HUES6 (cell line): ENCODE results near the gene MPIG6B.

Experiments
- H3K27ac ChIP-seq: 2 replicates; pipeline ENCODE4 v1.7.0; 2013; ENCODE audit warnings: low read depth, mild to moderate bottlenecking, low read length, inconsistent platforms
- H3K27me3 ChIP-seq: 2 replicates; pipeline ENCODE4 v1.6.1; 2013; ENCODE audit warnings: low read length; ENCODE audit not compliant: control insufficient read depth, insufficient read depth
- H3K36me3 ChIP-seq: 2 replicates; pipeline ENCODE4 v1.6.1; 2013; ENCODE audit warnings: low read length; ENCODE audit not compliant: control insufficient read depth, insufficient read depth
- H3K4me1 ChIP-seq: 2 replicates; pipeline ENCODE4 v1.6.1; 2013; ENCODE audit warnings: low read length; ENCODE audit not compliant: control insufficient read depth, insufficient read depth
- H3K4me3 ChIP-seq: 2 replicates; pipeline ENCODE4 v1.5.1; 2013; ENCODE audit warnings: low read depth, low read length
- H3K9ac ChIP-seq: one replicate; pipeline ENCODE4 v1.6.1; 2013; ENCODE audit warnings: mild to moderate bottlenecking, low read length
- H3K9me3 ChIP-seq: 2 replicates; pipeline ENCODE4 v1.6.1; 2013; ENCODE audit warnings: low read depth, low read length; ENCODE audit not compliant: control insufficient read depth, insufficient read depth

Gene MPIG6B

GRCh38 chr6:31723245-31723979 lies at the start of gene MPIG6B:
TSS of gene MPIG6B (plus strand) at chr6:31723373. CDS start at chr6:31723384, 11 bp downstream.
- Histone ChIP-seq H3K4me1 (peaks cover 10% of the 10 kb centered on the region), H3K36me3 (peaks cover 27% of the 10 kb centered on the region), H3K27me3 (no peaks in the 10 kb centered on the region), H3K9ac (no peak within 1 kb of the TSS), H3K27ac (no peak within 1 kb of the TSS), H3K4me3 (no peak within 1 kb of the TSS), H3K9me3 (no peaks in the 10 kb centered on the region)

GRCh38 chr6:31676322-31676903 lies 46.8 kb upstream of the MPIG6B start:
- H3K9ac ChIP-seq: no peak overlapping the region
- peaks cover 7% of the 10 kb centered on the region for H3K27me3 ChIP-seq
- no peak overlapping the region for H3K27ac ChIP-seq
- no peaks in the 10 kb centered on the region for H3K9me3 ChIP-seq
- peaks cover 21% of the 10 kb centered on the region for H3K36me3 ChIP-seq
- peaks cover 2% of the 10 kb centered on the region; the same call in 1 of the 2 replicates for H3K4me1 ChIP-seq
- no peak overlapping the region for H3K4me3 ChIP-seq

GRCh38 chr6:31676904-31677303 lies 46.3 kb upstream of the MPIG6B start:
- Histone ChIP-seq H3K36me3 (peaks cover 16% of the 10 kb centered on the region), H3K27ac (no peak overlapping the region), H3K4me1 (peaks cover 2% of the 10 kb centered on the region; the same call in 1 of the 2 replicates), H3K27me3 (peaks cover 12% of the 10 kb centered on the region), H3K4me3 (no peak overlapping the region), H3K9me3 (no peaks in the 10 kb centered on the region), H3K9ac (no peak overlapping the region)

GRCh38 chr6:31677955-31678354 lies 45.2 kb upstream of the MPIG6B start:
- Histone ChIP-seq H3K9ac (no peak overlapping the region), H3K36me3 (peaks cover 9% of the 10 kb centered on the region), H3K4me1 (peaks cover 2% of the 10 kb centered on the region; the same call in 1 of the 2 replicates), H3K9me3 (no peaks in the 10 kb centered on the region), H3K27ac (no peak overlapping the region), H3K27me3 (peaks cover 17% of the 10 kb centered on the region), H3K4me3 (no peak overlapping the region)

GRCh38 chr6:31680226-31681134 lies 42.7 kb upstream of the MPIG6B start, which contains the start of gene LY6G5C:
TSS of gene LY6G5C (minus strand) at chr6:31681067. CDS start at chr6:31680373, 694 bp downstream.
- Histone ChIP-seq H3K4me3 (peak within 1 kb of the TSS; percentile 60), H3K4me1 (peaks cover 8% of the 10 kb centered on the region), H3K27ac (no peak within 1 kb of the TSS), H3K27me3 (peaks cover 17% of the 10 kb centered on the region), H3K9ac (peak within 1 kb of the TSS; percentile 28), H3K9me3 (no peaks in the 10 kb centered on the region), H3K36me3 (no peaks in the 10 kb centered on the region)

GRCh38 chr6:31681135-31681671 lies 42.0 kb upstream of the MPIG6B start:
- H3K27me3 ChIP-seq: peaks cover 17% of the 10 kb centered on the region
- H3K9ac ChIP-seq: peak overlapping the region; percentile 28
- peaks cover 1% of the 10 kb centered on the region for H3K36me3 ChIP-seq
- H3K9me3 ChIP-seq: no peaks in the 10 kb centered on the region
- H3K4me3 ChIP-seq: peak overlapping the region; percentile 60
- H3K4me1 ChIP-seq: peaks cover 8% of the 10 kb centered on the region
- H3K27ac ChIP-seq: no peak overlapping the region

GRCh38 chr6:31683591-31683990 lies 39.6 kb upstream of the MPIG6B start:
- Histone ChIP-seq H3K4me3 (peak overlapping the region; percentile 56), H3K4me1 (peaks cover 8% of the 10 kb centered on the region), H3K27ac (no peak overlapping the region), H3K9ac (no peak overlapping the region), H3K36me3 (peaks cover 25% of the 10 kb centered on the region), H3K27me3 (peaks cover 17% of the 10 kb centered on the region), H3K9me3 (no peaks in the 10 kb centered on the region)

- no peak overlapping the region for H3K9ac ChIP-seq
- H3K4me1 ChIP-seq: peaks cover 12% of the 10 kb centered on the region
- H3K36me3 ChIP-seq: peaks cover 48% of the 10 kb centered on the region
- H3K27ac ChIP-seq: no peak overlapping the region
- H3K4me3 ChIP-seq: no peak overlapping the region
- H3K27me3 ChIP-seq: peaks cover 10% of the 10 kb centered on the region
- no peaks in the 10 kb centered on the region for H3K9me3 ChIP-seq
Measured at GRCh38 chr6:31686483-31686882, 36.7 kb upstream of the MPIG6B start.

GRCh38 chr6:31687321-31687720 lies 35.9 kb upstream of the MPIG6B start:
- Histone ChIP-seq H3K36me3 (peaks cover 54% of the 10 kb centered on the region), H3K9ac (no peak overlapping the region), H3K9me3 (no peaks in the 10 kb centered on the region), H3K27ac (no peak overlapping the region), H3K4me1 (peaks cover 12% of the 10 kb centered on the region), H3K27me3 (peaks cover 1% of the 10 kb centered on the region; the same call in 1 of the 2 replicates), H3K4me3 (no peak overlapping the region)

- no peaks in the 10 kb centered on the region for H3K27me3 ChIP-seq
- H3K9ac ChIP-seq: no peak overlapping the region
- H3K9me3 ChIP-seq: no peaks in the 10 kb centered on the region
- H3K36me3 ChIP-seq: peaks cover 60% of the 10 kb centered on the region
- peaks cover 12% of the 10 kb centered on the region for H3K4me1 ChIP-seq
- H3K27ac ChIP-seq: no peak overlapping the region
- H3K4me3 ChIP-seq: no peak overlapping the region
Measured at GRCh38 chr6:31687860-31688693, 35.1 kb upstream of the MPIG6B start.
